Gastrocnemius medialis (tissue), 4 donors: ENCODE results near the gene ASB5.

Source experiments
- CTCF ChIP-seq, 5 experiments: fragments of 450-650 bp in 3 of 5; fragments of 200-600 bp in 2 of 5; sonication (generic) in 2 of 5; IDR thresholded peaks in 4 of 5; conservative IDR thresholded peaks in 1 of 5; 1 replicate in 4 of 5; 2 replicates in 1 of 5; pipeline ENCODE4 v1.5.1; 2016 to 2019; ENCODE audit warnings: antibody characterized with exemption in 5 of 5, mild to moderate bottlenecking in 3 of 5, moderate library complexity in 3 of 5
- POLR2A ChIP-seq, 2 donors: fragments of 450-650 bp; IDR thresholded peaks; one replicate each; pipeline ENCODE4 v1.6.1; 2017; ENCODE audit warnings: antibody characterized with exemption in 2 of 2, mild to moderate bottlenecking in 2 of 2, moderate library complexity in 2 of 2

DNA sequence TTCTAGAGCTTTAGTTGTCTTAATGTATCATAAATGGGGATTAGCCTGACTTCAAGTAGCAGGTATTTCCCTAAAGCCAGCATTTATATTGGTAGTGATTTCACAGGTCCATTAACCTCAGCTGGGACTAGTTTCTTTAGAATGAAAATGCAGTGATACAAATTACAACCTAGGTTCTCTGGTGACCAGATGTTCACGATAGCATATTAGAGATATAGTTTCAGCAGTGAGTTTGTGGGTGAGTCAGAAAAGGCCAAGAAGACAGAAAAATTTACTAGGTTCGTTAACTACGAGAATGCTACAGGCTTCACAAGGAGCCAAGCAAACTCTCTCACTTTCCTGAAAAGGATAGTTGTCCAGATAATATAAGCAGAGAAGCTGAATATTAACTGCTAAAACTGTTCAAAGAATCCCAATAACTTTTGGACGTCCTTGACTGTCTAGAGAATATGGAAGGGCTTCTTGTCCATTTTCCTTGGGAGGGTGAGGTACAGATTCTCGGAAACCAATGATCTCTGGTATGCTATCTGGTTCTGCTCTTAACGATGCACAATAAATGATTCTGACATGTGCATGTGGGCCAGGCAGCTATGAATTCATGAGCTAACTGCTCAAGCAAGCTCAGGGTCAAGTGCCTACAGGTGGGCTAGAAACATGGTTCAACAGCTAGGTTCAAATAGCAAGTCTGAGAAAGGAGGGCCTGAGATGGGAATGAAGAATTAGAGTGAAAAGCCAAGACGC is 44.7 kb upstream of the ASB5 start:
- TF ChIP-seq CTCF (IDR thresholded peaks at IDR 0.05 in 4 of 5, conservative IDR thresholded peaks at IDR 0.05 in 1 of 5) (no peak), POLR2A (IDR thresholded peaks at IDR 0.05) (no peak)
